ENCODE measurements around the gene TCERG1L. TPM values are rescaled to one million over a fixed set of nuclear protein-coding genes. Genes with fewer than 3 reads are reported as not detected.
A peak's percentile ranks its signal among the peaks of the same experiment; 100 is the strongest.

Gene TCERG1L
- total RNA-seq, 2 donors from 2014 or later = 4.0 to 4.2 TPM

DNA sequence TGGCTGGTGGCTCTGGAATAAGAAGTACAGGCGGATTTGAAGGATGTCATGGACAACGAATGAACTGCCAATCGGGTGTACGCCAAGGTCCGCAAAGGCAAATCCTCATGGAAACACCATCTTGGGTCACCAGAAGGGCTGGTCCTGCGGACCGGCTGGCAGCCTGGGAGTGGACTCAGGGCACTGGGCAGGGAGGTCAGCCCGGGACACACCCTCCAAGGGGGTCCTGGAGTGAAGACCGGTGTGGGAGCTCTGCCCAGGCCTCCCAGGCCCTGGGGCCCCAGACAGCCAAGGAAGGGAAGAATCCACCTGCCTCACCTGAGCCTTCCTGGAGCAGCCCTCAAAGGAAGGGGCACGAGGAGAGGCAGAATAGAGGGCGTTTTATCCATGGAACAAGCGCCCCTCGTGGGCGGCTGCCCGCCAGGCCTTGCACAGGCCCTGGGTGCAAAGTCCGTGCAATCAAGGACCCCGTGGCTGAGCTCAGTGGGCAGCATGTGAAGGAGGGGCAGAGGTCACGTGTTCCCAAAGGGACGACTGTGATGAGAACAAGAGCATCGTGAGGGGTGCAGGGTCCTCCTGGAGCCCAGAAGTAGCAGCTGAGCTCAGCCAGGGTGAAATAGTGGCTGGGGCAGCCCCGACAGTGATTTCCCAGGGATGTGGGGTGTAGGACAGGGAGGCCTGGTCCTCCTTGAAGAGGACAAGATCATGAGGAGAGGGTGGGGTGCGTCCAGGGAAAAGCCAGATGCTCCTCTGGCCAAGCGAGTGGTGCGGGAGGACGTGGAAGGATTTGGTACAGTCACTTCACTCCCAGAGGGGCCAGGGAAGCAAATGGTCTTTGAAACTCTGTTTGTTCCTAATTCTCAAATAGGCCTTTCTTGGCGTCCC is 105.2 kb downstream of the TCERG1L start:
- intact Hi-C loops (cut with DNase I) = no loop called here
- H3K9me3 ChIP-seq = no peaks in the 10 kb centered on the region
- H3K36me3 ChIP-seq (replicated peaks in 1 of 2; ENCODE audit: insufficient read depth in 1 of 2, low read depth in 2 of 2) = no peaks in the 10 kb centered on the region
- no peak overlapping the region for H3K27ac ChIP-seq
- H3K27me3 ChIP-seq = no peaks in the 10 kb centered on the region
- no peak for ATAC-seq
- DNase-seq = peak in 1 of 4 donors; percentile 1
- 68 to 73% methylated on average over 25 to 26 of the region's 26 CpGs for whole genome bisulfite sequencing, 2 donors
- H3K4me3 ChIP-seq = no peak overlapping the region
- no peaks in the 10 kb centered on the region for H3K4me1 ChIP-seq
- TF ChIP-seq POLR2A (IDR thresholded peaks at IDR 0.05) = no peak
- TF ChIP-seq, protein P1, sequence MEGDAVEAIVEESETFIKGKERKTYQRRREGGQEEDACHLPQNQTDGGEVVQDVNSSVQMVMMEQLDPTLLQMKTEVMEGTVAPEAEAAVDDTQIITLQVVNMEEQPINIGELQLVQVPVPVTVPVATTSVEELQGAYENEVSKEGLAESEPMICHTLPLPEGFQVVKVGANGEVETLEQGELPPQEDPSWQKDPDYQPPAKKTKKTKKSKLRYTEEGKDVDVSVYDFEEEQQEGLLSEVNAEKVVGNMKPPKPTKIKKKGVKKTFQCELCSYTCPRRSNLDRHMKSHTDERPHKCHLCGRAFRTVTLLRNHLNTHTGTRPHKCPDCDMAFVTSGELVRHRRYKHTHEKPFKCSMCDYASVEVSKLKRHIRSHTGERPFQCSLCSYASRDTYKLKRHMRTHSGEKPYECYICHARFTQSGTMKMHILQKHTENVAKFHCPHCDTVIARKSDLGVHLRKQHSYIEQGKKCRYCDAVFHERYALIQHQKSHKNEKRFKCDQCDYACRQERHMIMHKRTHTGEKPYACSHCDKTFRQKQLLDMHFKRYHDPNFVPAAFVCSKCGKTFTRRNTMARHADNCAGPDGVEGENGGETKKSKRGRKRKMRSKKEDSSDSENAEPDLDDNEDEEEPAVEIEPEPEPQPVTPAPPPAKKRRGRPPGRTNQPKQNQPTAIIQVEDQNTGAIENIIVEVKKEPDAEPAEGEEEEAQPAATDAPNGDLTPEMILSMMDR (IDR thresholded peaks at IDR 0.05) = no peak

DNA sequence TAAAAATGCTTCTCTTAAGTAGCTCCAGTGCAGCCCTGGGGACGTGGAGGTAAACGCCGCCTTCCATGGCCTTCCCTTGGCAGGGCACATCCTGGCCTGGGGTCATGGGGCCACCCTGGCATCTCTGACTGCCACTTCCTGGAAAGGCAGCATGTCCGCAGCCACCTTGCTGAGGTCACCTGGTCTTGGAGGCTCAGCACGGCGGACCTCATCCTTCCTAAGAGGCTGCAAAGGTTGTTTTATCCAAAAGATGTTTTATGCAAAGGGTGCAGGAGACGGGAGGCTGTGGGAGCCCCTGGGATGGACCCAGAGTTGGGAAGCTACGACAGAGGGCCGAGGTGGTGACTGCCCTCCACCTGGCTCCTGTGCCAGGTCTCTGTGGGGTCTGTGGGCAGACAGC is 106.0 kb downstream of the TCERG1L start:
- H3K36me3 ChIP-seq (replicated peaks in 1 of 2; ENCODE audit: insufficient read depth in 1 of 2, low read depth in 2 of 2) = no peaks in the 10 kb centered on the region
- intact Hi-C loops (cut with DNase I) = no loop called here
- H3K9me3 ChIP-seq = no peaks in the 10 kb centered on the region
- H3K4me1 ChIP-seq = no peaks in the 10 kb centered on the region
- no peak overlapping the region for H3K27ac ChIP-seq
- no peaks in the 10 kb centered on the region for H3K27me3 ChIP-seq
- 76 to 79% methylated on average over 9 of the region's 9 CpGs for WGBS, 2 donors
- TF ChIP-seq, protein P1 (IDR thresholded peaks at IDR 0.05) = no peak
- no peak for TF ChIP-seq POLR2A (IDR thresholded peaks at IDR 0.05)
- DNase-seq (peak in 1 of 4 donors; percentile 2), ATAC-seq (no peak)
- H3K4me3 ChIP-seq = no peak overlapping the region

DNA sequence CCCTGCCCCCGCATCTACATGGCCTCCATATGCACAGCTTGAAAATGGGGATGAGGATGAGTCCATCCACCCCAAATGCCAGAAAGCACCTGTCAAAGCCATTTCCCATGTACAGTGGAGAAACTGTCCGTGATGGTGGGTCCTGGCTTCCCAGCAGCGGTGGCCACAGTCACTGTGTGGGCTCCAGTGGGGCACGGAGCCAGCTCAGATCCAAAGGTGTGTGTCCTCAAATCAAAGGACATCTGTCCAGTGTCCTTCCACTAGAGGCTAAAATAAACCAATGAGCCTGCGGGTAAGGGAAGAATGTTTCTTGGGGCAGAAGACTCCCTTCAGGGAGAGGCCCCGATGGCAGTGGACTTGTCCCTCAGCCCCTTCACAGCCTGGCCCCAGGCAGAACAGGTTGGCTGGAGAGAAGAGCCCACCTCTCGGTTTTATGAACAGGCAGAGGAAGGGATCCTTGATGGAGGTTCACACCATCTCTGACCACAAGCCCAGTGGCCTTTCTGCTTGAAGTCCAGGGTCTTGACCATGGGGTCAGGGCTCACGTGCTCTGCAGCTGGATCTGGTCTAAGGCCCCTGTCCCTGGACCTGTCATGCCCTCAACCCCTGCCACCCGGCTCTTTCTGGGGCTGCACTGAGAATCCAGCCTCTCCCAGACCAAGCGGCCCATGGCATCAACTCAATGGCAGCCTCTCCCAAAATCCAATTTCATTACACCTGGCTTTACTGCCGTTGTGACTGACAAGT is 106.9 kb downstream of the TCERG1L start:
- no peaks in the 10 kb centered on the region for H3K27me3 ChIP-seq
- no peaks in the 10 kb centered on the region for H3K9me3 ChIP-seq
- ATAC-seq (no peak), DNase-seq (peak in 1 of 4 donors; percentile 2)
- H3K4me3 ChIP-seq = no peak overlapping the region
- 64 to 74% methylated on average over 6 to 11 of the region's 11 CpGs for WGBS, 2 donors
- H3K36me3 ChIP-seq (replicated peaks in 1 of 2; ENCODE audit: insufficient read depth in 1 of 2, low read depth in 2 of 2) = no peaks in the 10 kb centered on the region
- no peak overlapping the region for H3K27ac ChIP-seq
- TF ChIP-seq POLR2A (IDR thresholded peaks at IDR 0.05) = no peak
- TF ChIP-seq, protein P1 (IDR thresholded peaks at IDR 0.05) = no peak
- intact Hi-C loops (cut with DNase I) = no loop called here
- no peaks in the 10 kb centered on the region for H3K4me1 ChIP-seq

DNA sequence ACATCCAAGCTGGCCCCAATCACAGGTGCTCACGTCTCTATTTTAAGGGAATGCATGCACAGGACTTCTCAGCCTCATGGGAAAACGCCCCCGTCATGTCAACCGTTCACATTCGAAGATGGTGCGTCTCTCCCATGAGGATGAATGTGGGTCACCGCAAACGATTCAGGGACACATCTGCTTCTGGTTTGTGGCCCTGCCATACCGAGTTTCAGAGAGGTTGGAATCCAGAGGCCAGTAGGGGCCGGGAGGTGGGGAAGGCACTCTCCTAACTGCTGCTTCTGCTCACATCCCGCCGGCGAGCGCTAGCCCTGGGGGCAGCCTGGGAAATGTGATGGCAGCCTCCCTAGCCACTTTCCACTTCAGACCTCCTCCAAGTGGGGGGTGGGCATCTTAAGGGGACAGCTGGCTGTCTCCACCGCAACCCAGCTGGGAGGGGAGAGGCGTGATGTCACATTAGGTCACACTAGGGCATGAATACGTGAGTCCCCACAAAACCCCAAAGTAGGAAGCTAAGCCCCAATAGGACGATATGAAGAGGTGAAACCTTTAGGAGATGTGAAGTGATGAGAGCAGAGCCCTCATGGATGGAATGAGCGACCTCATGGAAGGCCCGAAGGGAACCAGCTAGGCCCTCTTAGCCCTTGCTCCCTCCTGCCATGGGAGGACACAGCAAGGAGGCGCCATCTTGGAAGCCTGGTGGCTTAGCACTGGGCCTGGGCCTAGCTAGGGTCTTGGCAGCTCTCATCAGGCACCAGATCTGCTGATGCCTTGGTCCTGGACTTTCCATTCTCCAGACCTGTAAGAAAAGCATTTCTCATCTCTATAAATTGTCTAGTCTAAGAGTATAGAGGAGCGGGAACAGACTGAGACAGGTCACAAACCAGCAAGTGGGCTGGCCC is 107.8 kb downstream of the TCERG1L start:
- H3K9me3 ChIP-seq = no peaks in the 10 kb centered on the region
- TF ChIP-seq POLR2A (IDR thresholded peaks at IDR 0.05) = no peak
- TF ChIP-seq, protein P1 (IDR thresholded peaks at IDR 0.05) = no peak
- no peak for ATAC-seq
- no peaks in the 10 kb centered on the region for H3K4me1 ChIP-seq
- H3K4me3 ChIP-seq = no peak overlapping the region
- no peak overlapping the region for H3K27ac ChIP-seq
- intact Hi-C loops (cut with DNase I) = no loop called here
- no peak for DNase-seq
- no peaks in the 10 kb centered on the region for H3K27me3 ChIP-seq
- H3K36me3 ChIP-seq (replicated peaks in 1 of 2; ENCODE audit: insufficient read depth in 1 of 2, low read depth in 2 of 2) = no peaks in the 10 kb centered on the region
- 84 to 87% methylated on average over 21 to 22 of the region's 22 CpGs for WGBS, 2 donors

Measured in body of pancreas (tissue), 4 donors.